ENCODE measurements around the gene SESN1. TPM values are rescaled to one million over a fixed set of nuclear protein-coding genes. Genes with fewer than 3 reads are reported as not detected.
A peak's percentile ranks its signal among the peaks of the same experiment; 100 is the strongest.

SESN1 gene
- total and polyA plus RNA-seq, 9 of the 15 experiments (the other 6 are each of a cell fraction or from before 2014, with no cell fraction given), result 3.1 to 13.0 (median 7.4) TPM

GRCh38 chr6:109073344-109074132 lies 21.1 kb downstream of the SESN1 start (continued):
- peak; percentile 77 for TF ChIP-seq REST (IDR thresholded peaks at IDR 0.05; ENCODE audit: borderline replicate concordance)
- TF ChIP-seq REST (CRISPR knock-in tag; IDR thresholded peaks at IDR 0.05; ENCODE audit: low read depth), result no peak
- TF ChIP-seq ASH1L (IDR thresholded peaks at IDR 0.05; ENCODE audit: borderline replicate concordance, low read depth, partially characterized antibody), result no peak
- TF ChIP-seq DEAF1 (CRISPR knock-in tag; IDR thresholded peaks at IDR 0.05), result peak; percentile 69
- TF ChIP-seq SMC3 (conservative IDR thresholded peaks at IDR 0.05; ENCODE audit: insufficient read depth, low read depth, low read length), result peak; percentile 57
